ENCODE results near the gene RFX7.
"Not testable (repeated sequence)": the region's sequence is repeated elsewhere in the genome, so short reads cannot be mapped to it uniquely, and the experiment has no call there.

RFX7 gene

DNA sequence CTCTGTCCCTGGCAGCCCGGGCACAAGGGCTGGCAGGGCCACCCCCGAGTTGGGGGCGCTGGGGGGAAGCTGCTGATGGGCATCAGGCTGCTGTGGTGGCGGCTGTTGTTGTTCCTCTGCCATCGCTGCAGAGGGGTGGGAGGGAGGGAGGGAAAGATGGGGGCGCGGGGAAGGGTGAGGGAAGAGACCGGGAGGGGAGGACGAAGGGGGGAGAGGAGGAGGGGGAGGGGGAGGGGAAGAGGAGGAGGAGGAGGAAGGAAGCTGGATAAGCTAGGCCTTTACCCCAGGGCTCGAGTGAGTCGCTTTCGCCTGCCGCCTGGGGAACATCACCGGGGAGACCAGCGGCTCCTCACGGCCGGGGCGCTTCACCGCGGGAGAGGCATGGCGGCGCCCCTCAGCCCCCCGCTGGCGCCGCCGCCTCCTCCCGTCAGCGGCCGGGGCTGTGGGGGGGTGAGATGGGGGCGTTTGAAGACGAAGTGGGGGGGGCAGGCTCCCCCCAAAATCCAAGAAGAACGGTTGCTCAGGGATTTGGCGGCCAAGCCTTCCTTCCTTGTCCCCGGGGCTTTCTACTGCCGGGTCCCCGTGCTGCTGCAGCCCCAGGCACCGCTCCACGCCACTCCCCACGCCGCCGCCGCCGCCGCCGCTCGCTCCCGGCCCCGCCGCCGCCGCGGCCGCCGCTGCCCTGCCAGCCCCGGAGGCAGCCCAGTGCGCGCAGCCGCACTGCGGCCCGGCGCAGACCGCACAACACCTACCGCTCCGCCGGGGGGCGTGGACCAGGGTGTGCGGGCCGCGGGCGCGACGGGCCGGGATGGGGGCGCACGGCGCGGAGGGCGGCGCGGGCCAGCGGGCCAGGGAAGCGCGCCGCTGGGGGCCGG lies at the start of gene RFX7:
Gene RFX7 (minus strand): TSS at position 717 of the 875 bp plus-strand sequence. CDS start 594 bp downstream, at position 123.
- no peaks in the 10 kb centered on the region for H3K9me3 Mint-ChIP-seq
- peaks cover 43% of the 10 kb centered on the region for H3K4me1 Mint-ChIP-seq (ENCODE audit: low read depth)
- peak within 1 kb of the TSS; percentile 96 for H3K27ac Mint-ChIP-seq
- peak; percentile 86 for DNase-seq
- H3K36me3 Mint-ChIP-seq (ENCODE audit: low read depth) = peaks cover 17% of the 10 kb centered on the region
- H3K27me3 Mint-ChIP-seq = no peaks in the 10 kb centered on the region
- peak within 1 kb of the TSS; percentile 90 for H3K4me3 Mint-ChIP-seq

DNA sequence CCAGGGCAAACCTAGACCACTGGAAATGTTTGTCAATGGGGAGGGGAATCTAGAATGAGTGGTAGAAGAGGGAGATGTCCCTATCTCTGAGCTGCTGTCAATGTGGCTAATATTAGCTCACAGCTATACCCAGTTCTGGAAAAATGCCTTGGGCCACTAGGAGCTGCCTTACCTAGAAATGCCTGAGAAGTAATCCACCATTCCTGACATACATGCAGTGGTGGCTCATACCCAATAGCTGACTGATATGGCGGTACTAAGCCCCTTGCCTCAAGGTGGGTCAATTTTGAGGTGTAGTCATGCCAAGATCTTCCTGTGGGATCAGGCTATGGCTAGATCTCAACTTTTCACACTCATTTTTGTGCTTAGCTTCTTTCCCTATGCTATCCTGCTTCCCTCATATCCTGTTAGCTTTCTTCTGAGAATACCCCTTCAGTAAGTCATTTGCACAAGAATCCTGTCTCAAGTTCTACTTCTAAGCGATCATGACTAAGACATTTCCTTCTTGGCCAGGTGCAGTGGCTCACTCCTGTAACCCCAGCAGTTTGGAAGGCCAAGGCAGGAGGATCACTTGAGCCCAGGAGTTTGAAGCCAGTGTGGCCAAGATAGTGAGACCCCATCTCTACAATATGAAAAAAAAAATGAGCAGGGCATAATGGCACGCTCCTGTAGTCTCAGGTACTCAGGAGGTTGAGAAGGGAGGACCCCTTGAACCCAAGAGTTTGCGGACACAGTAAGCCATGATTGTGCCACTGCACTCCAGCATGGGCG lies 49.1 kb upstream of the RFX7 start:
- H3K4me3 Mint-ChIP-seq = no peak overlapping the region
- H3K4me1 Mint-ChIP-seq (ENCODE audit: low read depth) = no peaks in the 10 kb centered on the region
- peaks cover 15% of the 10 kb centered on the region for H3K9me3 Mint-ChIP-seq
- H3K36me3 Mint-ChIP-seq (ENCODE audit: low read depth) = no peaks in the 10 kb centered on the region
- no peak for DNase-seq
- H3K27me3 Mint-ChIP-seq = peaks cover 5% of the 10 kb centered on the region
- no peak overlapping the region for H3K27ac Mint-ChIP-seq

DNA sequence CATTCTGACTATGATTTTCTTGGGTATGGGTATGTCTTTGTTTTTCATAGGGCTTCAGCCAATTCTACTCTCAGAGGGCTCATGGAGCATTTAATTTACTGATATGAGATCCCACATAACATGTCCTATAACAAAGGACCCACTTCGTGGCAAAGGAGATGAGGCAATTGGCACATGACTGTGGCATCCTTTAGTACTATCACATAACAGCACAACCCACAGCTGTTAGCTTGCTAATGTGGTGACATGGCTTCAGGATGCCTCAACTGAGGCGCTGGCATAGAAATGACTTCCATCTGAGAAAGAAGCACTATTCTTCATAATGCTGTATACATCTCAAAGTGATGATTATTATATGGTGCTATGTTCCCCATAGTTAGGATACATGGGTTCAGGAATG lies 48.1 kb upstream of the RFX7 start:
- Mint-ChIP-seq H3K36me3 (ENCODE audit: low read depth) (no peaks in the 10 kb centered on the region), H3K4me1 (ENCODE audit: low read depth) (no peaks in the 10 kb centered on the region), H3K4me3 (no peak overlapping the region), H3K27ac (no peak overlapping the region), H3K9me3 (peaks cover 15% of the 10 kb centered on the region), H3K27me3 (peaks cover 5% of the 10 kb centered on the region)
- no peak for DNase-seq

DNA sequence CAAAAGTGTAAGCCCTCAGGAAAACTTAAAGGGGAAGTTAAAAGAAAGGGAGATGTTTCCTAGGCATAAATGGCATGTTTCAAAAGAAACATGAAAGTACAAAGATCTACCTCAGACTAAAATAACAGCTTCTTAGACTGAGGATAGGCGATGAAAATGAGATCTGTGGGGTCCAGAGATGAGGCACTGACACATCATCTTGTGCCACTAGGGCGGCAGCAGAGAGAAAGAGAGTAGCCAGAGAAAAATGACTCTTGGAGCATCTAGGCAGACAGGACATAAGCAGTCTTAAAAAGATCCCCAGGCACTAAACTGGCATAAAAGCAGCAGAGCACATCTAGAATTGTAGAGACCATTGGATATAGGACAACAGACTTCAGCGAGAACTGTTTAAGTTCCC lies 42.5 kb upstream of the RFX7 start:
- no peak for DNase-seq
- H3K4me1 Mint-ChIP-seq (ENCODE audit: low read depth) = no peaks in the 10 kb centered on the region

DNA sequence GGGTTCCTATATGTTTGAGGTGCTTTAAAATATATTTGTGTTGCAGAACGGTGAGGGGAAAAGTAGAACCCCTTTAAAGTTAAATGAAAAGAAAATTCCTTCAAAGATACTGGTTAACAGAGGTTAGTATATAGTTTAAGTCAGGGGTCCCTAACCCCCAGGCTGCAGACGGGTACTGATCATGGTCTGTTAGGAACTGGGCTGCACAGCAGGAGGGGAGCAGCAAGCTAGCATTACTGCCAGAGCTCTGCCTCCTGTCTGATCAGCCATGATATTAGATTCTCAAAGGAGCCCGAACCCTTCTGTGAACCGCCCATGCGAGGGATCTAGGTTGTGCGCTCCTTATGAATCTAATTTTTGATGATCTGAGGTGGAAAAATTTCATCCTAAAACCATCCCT lies 37.5 kb upstream of the RFX7 start:
- no peaks in the 10 kb centered on the region for H3K36me3 Mint-ChIP-seq (ENCODE audit: low read depth)
- no peak for DNase-seq
- peaks cover 7% of the 10 kb centered on the region for H3K27me3 Mint-ChIP-seq
- peaks cover 19% of the 10 kb centered on the region for H3K9me3 Mint-ChIP-seq
- no peak overlapping the region for H3K4me3 Mint-ChIP-seq
- no peak overlapping the region for H3K27ac Mint-ChIP-seq
- no peaks in the 10 kb centered on the region for H3K4me1 Mint-ChIP-seq (ENCODE audit: low read depth)

More for the DNA sequence above, 42.5 kb upstream of the RFX7 start:
- peaks cover 3% of the 10 kb centered on the region for H3K27me3 Mint-ChIP-seq
- H3K9me3 Mint-ChIP-seq = peaks cover 15% of the 10 kb centered on the region
- no peak overlapping the region for H3K4me3 Mint-ChIP-seq
- H3K36me3 Mint-ChIP-seq (ENCODE audit: low read depth) = no peaks in the 10 kb centered on the region
- no peak overlapping the region for H3K27ac Mint-ChIP-seq

DNA sequence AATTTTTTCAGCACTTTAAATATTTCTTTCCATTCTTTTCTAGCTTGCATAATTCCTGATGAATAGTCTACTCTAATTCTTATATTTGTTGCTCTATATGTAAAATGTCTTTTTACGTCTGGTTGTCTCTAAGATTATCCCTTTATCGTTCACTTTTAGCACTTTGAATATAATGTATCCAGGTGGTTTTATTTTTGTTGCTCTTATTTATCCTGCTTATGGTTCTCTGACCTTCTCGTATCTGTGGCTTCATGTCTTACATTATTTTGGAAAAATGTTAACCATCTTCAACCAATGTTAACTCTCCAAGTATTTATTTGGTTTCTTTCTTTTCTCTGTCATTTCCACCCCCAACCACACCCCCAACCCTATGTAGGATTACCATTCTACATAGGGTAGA lies 30.0 kb upstream of the RFX7 start:
- Mint-ChIP-seq H3K36me3 (ENCODE audit: low read depth) (no peaks in the 10 kb centered on the region), H3K9me3 (peaks cover 41% of the 10 kb centered on the region), H3K27ac (no peak overlapping the region), H3K4me1 (ENCODE audit: low read depth) (no peaks in the 10 kb centered on the region), H3K4me3 (no peak overlapping the region), H3K27me3 (peaks cover 7% of the 10 kb centered on the region)
- no peak for DNase-seq

DNA sequence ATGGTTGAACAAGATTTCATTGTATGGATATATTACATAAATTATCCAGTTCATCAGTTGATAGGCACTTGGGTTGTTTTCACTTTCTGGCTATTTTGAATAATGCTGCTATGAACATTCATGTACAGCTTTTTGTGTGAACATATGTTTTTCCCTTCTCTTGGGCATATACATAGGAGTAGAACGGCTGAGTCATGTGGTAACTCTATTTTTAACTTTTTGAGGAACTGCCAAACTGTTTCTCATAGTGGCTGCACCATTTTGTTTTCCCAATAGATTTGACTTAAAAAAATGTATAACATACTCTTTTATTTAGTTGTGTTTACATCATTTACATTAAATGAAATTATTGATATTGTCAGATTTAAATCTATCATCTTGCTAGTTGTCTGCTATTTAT lies 28.8 kb upstream of the RFX7 start:
- DNase-seq = no peak
- H3K4me3 Mint-ChIP-seq = no peak overlapping the region
- H3K27ac Mint-ChIP-seq = no peak overlapping the region
- H3K36me3 Mint-ChIP-seq (ENCODE audit: low read depth) = no peaks in the 10 kb centered on the region
- peaks cover 5% of the 10 kb centered on the region for H3K27me3 Mint-ChIP-seq
- H3K4me1 Mint-ChIP-seq (ENCODE audit: low read depth) = no peaks in the 10 kb centered on the region
- H3K9me3 Mint-ChIP-seq = peaks cover 29% of the 10 kb centered on the region

DNA sequence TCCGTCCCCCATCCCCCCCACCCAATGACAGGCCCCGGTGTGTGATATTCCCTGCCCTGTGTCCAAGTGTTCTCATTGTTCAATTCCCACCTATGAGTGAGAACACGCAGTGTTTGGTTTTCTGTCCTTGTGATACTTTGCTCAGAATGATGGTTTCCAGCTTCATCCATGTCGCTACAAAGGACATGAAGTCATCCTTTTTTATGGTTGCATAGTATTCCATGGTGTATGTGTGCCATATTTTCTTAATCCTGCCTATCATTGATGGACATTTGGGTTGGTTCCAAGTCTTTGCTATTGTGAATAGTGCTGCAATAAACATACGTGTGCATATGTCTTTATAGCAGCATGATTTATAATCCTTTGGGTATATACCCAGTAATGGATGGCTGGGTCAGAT lies 22.8 kb upstream of the RFX7 start:
- H3K9me3 Mint-ChIP-seq; DNase-seq; H3K27me3 Mint-ChIP-seq; H3K4me3 Mint-ChIP-seq; H3K36me3 Mint-ChIP-seq (ENCODE audit: low read depth); H3K4me1 Mint-ChIP-seq (ENCODE audit: low read depth); H3K27ac Mint-ChIP-seq: not testable (repeated sequence)

DNA sequence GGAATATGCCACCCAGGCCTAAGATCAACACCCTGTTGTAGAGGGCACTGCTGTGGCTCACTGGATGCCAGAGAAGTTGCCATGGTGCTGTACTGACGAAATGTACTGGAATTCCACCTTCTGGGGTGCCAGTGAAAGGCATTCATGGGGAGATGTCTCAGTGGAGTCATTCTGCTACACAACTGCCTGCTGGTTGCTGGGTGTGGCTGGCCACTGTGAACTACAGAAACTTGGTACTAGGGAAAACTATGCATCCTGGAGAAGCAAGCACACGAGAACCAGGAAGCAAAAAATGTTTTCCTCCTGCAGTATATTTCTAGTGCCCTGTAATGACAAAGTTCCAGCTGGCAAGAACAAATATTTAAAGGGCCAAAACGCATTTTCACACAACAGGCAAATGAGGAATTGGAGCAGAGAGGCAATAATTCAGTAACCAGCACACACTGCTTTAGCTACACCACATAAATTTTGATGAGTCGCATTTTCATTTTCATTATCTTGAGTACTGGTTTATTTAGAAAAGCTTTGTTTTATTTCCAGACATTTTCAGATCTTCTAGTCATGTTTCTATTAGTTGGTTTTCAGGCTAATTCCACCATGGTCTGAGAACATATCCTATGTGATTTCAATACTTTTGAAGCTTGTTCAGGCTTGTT lies 18.3 kb upstream of the RFX7 start:
- peaks cover 3% of the 10 kb centered on the region for H3K4me1 Mint-ChIP-seq (ENCODE audit: low read depth)
- DNase-seq = no peak

DNA sequence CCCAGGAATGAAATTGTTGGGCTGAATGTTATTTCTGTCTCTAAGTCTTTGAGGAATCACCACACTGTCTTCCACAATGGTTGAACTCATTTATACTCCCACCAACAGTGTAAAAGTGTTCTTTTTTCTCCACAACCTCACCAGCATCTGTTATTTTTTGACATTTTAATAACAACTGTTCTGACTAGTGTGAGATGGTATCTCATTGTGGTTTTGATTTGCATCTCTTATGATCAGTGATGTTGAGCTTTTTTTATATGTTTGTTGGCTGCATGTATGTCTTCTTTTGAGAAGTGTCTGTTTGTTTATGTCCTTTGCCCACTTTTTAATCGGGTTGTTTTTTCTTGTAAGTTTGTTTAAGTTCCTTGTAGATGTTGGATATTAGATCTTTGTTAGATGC lies 13.6 kb upstream of the RFX7 start:
- not testable (repeated sequence) for H3K4me3 Mint-ChIP-seq; H3K9me3 Mint-ChIP-seq; H3K27ac Mint-ChIP-seq; DNase-seq; H3K36me3 Mint-ChIP-seq (ENCODE audit: low read depth); H3K4me1 Mint-ChIP-seq (ENCODE audit: low read depth)
- H3K27me3 Mint-ChIP-seq = peaks cover 32% of the 10 kb centered on the region

More for the DNA sequence above, 18.3 kb upstream of the RFX7 start:
- Mint-ChIP-seq H3K9me3 (peaks cover 2% of the 10 kb centered on the region), H3K36me3 (ENCODE audit: low read depth) (no peaks in the 10 kb centered on the region), H3K27ac (no peak overlapping the region), H3K4me3 (no peak overlapping the region), H3K27me3 (peaks cover 6% of the 10 kb centered on the region)

DNA sequence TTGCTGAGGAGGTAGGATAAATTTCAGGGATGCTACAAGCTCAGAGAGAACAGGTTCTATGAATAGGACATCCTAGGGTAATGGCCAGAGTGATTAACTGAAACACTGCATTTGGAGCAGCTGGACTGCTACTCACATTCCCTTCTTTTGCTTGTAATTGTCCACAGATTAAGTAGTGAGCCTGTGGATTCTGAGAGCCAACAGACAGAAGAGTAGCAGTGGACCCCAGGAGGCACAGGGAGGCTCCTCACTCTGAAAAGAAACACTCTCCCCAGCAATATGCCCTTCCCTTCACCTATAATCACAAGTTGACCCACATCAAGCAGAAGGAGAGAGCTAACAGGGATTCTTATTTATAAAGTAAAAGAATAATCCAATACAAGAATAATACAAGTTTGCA lies 10.6 kb upstream of the RFX7 start:
- Mint-ChIP-seq H3K36me3 (ENCODE audit: low read depth) (no peaks in the 10 kb centered on the region), H3K4me1 (ENCODE audit: low read depth) (peaks cover 3% of the 10 kb centered on the region), H3K9me3 (no peaks in the 10 kb centered on the region), H3K4me3 (no peak overlapping the region), H3K27me3 (peaks cover 32% of the 10 kb centered on the region), H3K27ac (no peak overlapping the region)
- DNase-seq = no peak

DNA sequence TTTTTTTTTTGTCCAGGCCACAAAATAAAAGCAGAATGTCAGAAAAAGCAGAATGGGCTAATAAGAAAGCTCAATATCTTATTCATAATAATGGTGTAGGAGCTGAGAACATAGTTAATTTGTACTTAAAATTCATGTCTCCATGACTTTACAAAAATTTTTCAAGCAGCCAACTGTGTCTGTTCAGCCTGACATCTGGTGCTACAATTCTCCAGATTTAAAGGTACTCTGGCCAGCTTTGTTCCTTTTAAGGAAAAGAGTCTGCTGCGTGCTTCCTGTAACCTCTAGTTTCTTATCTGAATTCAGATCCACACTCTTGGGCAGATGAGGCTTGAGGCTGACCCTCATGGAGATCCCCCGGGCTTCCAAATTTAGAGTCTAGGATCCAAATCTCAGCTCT lies 8.7 kb upstream of the RFX7 start:
- Mint-ChIP-seq H3K27ac (no peak overlapping the region), H3K9me3 (no peaks in the 10 kb centered on the region), H3K4me1 (ENCODE audit: low read depth) (peaks cover 2% of the 10 kb centered on the region), H3K36me3 (ENCODE audit: low read depth) (no peaks in the 10 kb centered on the region), H3K4me3 (no peak overlapping the region), H3K27me3 (peaks cover 30% of the 10 kb centered on the region)
- no peak for DNase-seq

DNA sequence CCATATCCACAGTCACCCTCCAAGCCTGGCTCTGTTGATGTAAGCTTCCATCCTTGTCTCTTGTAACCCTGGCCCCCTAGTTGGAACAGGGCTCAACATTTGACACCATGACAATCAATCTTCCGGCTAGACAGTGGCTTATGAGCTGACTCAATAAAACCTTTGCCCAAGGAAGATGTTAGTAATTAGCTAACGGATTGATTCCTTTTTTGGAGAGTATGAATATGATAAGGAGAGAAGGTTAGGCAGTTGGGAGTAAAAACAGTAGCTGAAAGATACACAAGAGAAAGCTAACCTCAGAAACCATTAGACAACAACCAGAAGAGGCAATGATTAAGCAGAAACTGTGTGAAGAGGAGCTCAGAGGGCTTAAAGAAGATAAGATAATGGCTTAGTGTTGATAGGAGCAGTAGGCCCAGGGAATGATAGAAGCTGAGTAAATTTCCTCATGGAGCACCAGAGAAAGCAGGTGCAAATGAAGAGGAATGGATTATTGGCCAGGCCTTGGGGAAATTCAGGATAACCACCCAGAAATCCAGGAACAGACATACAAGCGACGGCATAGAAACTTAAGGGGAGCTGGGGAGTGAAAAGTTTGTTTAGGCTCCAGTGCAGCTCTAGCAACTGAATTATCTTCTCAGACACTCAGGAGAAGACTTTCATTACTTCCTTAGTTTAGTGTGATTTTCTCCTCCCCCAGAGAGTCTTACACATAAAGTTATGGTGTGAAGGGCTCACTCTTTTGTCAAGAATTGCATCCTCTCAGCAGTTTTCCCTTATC lies 7.8 kb upstream of the RFX7 start:
- Mint-ChIP-seq H3K4me3 (no peak overlapping the region), H3K36me3 (ENCODE audit: low read depth) (no peaks in the 10 kb centered on the region), H3K4me1 (ENCODE audit: low read depth) (no peaks in the 10 kb centered on the region), H3K27ac (no peak overlapping the region), H3K9me3 (no peaks in the 10 kb centered on the region), H3K27me3 (peaks cover 24% of the 10 kb centered on the region)
- no peak for DNase-seq

DNA sequence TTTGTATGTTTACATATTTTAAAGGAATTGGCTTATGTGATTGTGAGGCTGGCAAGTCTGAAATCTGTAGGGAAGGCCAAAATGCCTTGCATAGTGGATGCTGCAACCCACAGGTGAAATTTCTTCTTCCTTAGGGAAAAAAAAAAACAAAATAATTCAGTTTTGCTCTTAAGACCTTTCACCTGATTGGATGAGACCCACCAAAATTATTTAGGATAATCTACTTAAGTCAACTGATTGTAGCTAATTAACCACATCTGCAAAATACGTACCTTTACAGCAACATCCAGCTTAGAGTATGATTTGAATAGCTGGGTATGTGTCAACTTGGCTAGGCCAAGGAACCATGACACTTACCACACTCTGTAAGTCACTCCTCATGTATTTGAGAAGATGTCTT lies 6.9 kb upstream of the RFX7 start:
- Mint-ChIP-seq H3K4me3 (no peak overlapping the region), H3K4me1 (ENCODE audit: low read depth) (peaks cover 8% of the 10 kb centered on the region), H3K9me3 (no peaks in the 10 kb centered on the region), H3K36me3 (ENCODE audit: low read depth) (no peaks in the 10 kb centered on the region), H3K27me3 (peaks cover 19% of the 10 kb centered on the region), H3K27ac (no peak overlapping the region)
- no peak for DNase-seq

Measured in activated T-cell treated with anti-CD3 and anti-CD28 coated beads, Interleukin-2, amount 50 U/mL, for 24 hours (primary cell).